GM20431 (cell line): ENCODE data around the gene PTPRQ.

Experiments used
- in situ Hi-C: fragments of 300-500 bp; cut with MseI, MboI; formaldehyde crosslinking; loops from one replicate; pipeline ENCODE4 v1.15.0; 2020; ENCODE audit warnings: low sequenced_read_pairs; ENCODE audit not compliant: unreplicated experiment

The PTPRQ gene

DNA sequence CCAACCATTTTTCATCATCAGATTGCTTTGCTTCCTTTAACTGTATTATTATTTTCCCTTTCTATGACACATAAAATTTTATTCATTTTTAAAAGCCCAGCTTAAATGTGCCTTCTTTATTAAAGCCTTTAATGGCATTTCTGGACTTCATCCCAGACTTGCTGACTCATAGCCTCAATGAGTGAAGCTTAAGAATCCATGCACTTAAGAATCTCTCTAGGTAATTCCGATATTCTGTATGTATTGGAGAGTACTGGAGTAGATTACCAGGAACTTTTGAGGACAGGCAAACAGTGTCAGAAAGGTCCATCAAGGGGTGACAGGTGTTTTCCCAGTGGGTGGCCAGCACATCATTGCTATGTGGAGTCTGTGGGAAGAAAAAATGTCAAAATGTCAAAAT, 107.9 kb downstream of the PTPRQ start:
- in situ Hi-C loops = no loop called here

DNA sequence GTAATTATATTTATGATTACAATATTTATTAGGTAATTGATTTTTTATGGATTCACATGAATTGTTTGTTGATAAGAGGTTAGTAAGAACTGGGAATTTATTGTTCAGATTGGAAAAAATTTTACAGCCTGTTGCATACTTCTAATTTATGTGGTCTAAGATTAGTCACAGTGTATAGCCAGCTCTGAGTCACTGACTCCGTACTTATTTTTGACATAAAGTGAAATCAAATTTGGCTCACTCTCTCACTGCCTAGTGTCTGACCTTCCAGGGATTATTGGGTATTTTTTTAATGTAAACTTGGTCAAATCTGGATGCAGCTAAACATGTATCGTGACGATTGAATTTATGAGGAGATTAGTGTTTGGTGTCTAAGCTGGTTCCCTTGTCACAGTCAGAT, 109.3 kb downstream of the PTPRQ start:
- in situ Hi-C loops = no loop called here

DNA sequence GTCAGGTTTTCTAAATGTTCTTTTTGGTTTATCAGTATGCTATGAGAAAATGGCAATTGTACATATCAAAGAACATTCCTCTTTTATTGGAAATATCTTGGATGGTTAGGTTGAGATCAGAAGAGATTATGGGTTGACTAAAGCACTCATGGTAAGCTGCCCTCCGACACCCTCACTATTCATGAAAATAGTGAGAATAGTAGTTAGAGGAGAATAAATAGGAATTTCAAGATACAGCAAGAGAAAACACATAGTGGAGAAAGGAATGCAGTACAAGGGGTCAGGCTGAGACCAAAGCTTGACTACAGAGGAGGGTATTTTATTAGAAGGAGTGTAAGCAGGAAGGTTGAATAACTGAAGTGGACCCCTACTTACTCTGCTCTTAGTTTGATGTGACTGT, 112.5 kb downstream of the PTPRQ start:
- in situ Hi-C loops = no loop called here

DNA sequence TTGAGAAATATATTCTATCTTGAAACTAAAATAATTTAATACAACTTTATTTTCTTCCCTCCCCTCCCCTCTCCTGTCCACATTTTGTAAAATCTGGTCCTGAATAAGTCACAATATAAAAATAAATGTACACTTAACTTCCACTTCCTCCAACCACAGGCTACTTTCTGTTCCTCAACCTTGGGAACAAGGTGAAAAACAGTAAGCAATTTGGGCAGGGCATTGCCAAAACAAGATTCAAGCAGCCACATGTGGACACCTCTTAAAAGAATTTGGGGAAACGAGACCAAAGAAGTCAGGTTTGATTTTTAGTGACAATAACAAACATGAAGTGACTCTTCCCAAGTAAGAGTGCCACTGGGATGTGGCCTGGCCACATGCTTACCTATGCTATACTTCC, 115.7 kb downstream of the PTPRQ start:
- in situ Hi-C loops = no loop called here

DNA sequence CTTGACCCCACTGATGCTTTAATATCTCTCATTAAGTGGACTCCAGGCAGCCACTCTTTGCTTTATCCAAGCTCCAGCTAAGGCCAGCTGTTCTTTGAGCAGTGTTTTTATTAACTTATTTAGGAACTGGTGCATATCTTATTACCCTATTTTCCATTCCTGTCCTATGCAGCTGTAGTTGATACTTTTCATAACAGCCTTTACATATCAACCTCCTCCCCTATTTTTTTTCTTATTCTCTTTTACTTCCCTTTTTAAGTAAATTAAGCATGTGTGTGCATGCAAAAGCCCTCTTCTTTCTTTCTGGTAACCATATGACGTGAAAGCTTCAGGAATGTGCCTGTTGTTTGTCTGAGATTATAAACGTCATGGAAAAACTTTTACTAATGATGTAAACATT, 121.2 kb downstream of the PTPRQ start:
- in situ Hi-C loops = no loop called here

DNA sequence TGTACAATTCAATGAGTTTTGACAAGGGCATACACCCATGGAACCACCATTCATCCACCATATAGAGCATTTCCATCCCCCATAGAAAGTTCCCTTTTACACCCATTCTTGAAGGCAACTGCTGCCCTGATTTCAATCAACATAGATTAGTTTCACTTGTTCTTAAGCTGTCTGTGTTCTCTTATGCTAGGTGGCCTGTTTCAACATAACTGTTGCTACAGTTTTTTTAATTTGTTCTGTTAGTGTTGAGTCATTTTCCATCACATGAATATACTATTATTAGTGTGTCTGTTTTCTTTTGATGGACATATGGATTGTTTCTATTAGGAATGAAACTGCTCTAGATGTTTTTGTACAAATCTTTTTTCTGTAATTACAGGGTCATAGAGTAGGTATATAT, 123.4 kb downstream of the PTPRQ start:
- in situ Hi-C loops = no loop called here

DNA sequence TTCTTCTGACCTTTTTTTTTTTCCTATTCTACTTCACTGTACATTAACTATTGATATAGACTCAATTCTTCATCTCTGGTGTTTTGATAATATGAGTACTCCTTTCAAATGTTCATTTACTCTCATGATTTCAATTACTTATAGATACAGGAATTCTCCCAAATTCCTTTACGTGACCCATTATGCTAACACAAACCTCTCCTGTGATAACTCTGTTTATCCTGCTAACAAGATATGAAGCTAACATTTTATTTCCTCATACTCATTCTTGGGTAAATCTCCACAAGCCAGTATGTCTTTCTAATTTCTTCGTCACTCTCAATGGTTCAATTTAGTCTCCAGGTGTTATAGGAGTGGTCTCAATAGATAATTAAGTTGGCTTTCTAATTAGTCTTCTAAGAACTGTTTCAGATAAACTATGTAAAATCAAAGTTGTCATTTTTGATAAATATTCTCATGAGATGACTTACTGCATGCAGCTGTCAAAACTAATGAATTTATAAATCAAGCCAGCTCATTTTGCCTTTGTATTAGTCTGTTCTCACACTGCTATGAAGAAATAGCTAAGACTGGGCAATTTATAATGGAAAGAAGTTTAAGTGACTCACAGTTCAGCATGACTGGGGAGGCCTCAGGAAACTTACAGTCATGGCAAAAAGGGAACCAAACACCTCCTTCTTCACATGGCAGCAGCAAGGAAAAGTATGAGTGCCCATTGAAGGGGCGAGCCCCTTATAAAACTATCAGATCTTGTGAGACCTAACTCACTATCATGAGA, 132.8 kb downstream of the PTPRQ start:
- in situ Hi-C loops = no loop called here

DNA sequence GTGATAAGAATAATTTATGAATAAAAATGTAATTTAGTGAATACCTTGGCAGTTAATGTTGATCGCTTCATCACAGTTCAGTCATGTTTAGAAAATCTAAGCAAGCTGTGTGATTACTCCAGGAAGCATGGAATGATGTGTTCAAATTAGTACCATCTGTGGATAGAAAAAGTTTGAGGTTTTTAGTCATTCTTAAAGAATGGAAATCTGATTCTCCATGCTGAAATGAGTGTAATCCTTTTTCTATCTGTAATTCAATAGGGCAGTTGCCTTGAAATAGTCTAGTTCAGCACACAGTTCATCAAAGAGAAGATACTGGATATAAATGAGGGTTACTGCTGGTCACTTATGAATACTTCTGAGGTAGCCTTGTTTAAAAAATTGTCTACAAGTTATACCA, 136.2 kb downstream of the PTPRQ start:
- in situ Hi-C loops = no loop called here

DNA sequence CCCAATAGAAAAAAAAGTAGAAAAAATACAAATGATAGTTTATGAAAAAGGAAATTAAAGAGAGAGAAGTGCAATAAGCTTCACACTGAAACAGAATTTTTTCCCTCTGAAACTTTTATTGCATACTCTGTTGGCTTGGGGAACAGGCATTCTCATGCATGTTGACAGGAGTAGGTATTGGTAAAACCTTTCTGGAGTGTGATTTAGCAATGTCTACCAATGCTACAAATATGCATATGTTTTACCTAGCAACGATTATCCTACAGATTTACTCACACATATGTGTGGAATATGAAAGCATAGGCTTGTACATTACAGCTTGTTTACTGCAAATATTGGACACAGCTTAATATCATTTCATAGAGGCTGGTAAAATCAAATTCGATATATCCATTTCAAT, 137.7 kb downstream of the PTPRQ start:
- in situ Hi-C loops = no loop called here

DNA sequence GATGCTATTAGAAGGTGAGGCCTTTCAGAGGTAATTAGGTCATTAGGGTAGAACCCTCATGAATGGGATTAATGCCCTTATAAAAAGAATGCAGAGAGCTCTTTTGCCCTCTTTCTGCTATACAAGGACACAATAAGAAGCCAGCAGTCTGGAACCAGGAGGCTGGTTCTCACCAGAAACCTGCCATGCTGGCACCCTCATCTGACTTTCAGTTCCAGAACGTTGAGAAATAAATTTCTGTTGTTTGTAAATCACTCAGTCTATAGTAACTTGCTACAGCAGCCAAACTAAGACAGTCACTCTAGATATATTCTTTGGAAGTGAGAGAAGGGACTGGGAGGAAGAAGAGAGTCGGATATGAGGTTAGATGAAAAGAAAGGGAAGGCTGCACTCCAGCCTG, 138.4 kb downstream of the PTPRQ start:
- in situ Hi-C loops = no loop called here

DNA sequence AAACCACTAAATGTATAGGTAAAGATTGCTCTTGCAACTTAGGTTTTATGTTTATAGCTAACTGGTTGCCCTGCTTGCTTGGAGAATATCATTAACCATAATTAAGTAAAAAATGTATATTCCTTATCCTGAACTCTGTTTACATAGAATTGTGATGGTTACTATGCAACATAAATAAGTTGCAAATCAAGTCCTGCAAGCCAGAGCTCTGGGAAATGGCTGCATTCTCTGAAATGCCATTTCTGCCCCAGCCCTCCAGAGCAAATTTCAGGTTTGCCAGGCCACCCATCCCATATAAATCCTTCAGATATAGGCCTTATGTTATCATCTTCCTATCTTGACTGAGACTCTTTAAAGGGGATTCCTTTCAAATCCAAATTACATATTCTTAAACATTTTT, 145.0 kb downstream of the PTPRQ start:
- in situ Hi-C loops = no loop called here

DNA sequence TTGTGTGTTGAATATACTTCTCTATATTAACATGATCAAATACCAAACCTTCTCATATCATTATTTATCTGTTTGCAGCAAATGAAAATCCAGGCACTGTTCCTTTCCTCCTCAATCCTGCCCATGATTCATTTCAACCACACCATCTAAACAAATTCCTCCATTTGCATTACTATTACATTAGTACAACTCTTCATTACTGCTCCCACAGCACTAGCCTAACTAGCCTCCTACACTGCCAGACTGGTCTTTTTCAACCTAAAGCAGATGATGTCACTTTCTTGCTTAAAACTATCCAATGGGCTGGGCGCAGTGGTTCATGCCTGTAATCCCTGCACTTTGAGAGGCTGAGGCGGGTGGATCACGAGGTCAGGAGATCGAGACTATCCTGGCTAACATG, 146.1 kb downstream of the PTPRQ start:
- in situ Hi-C loops = no loop called here

DNA sequence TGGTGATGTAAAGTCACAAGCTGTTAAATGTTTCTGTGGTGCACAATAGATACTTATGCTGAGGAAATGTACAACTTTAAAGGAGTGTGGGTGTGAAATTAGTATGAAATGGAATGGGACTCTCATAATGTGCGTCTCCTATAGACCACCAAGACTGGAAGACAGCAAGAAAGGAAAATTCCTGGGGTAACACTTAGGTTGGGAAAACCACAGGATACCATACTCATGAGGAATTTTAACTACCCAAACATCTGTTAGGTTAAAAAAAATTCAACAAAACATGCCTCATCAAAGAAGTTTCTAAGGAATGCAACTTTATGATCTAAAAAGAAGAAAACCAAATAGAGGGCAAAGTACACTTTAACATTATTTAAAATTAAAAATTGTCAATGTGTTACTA, 149.7 kb downstream of the PTPRQ start:
- in situ Hi-C loops = no loop called here

DNA sequence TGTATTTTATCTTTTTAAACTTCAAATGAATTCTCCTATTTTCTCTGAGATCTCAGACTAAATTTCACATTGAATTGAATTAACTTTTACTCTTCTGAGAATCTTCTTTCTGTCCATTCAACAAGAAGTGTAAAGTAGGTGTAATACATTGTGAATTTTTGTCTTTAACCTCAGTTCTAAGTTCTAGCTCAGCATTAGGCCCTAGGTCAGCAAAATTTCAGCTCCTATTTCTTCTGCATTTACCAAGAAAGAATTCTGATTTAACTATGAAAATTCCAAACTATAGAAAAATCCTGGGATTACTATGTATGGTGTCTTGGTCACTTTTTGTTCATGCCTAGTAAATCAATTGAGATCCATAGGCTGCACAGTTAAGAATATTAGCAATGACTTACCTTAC, 152.5 kb downstream of the PTPRQ start:
- in situ Hi-C loops = no loop called here

DNA sequence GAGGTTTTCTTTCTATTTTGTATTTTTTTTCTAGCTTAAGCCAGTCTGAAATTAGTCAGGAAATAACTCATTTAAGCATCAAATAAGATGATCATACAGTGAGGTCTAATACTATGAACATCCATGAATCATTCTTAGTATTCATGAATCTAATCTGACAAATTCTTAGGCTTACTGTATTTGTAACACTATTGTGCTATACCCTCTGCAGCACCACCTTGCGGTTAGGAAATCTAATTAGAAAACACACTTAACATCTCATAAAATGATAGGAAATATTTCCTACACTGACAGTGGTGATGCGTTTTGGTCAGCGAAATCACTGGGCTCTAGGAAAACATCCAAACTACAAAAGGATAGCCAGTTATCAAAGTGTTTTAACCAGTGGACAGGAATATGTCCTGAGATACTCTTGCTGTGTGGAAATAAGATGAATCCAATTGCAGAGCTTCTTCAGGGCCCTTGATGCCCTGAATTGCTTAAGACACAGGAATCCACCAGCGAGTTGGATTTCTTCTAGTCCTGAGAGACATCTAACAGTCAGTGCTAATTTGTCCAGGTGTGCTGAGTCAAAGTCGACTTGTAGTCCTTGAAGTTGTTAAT, 154.1 kb downstream of the PTPRQ start:
- in situ Hi-C loops = no loop called here

DNA sequence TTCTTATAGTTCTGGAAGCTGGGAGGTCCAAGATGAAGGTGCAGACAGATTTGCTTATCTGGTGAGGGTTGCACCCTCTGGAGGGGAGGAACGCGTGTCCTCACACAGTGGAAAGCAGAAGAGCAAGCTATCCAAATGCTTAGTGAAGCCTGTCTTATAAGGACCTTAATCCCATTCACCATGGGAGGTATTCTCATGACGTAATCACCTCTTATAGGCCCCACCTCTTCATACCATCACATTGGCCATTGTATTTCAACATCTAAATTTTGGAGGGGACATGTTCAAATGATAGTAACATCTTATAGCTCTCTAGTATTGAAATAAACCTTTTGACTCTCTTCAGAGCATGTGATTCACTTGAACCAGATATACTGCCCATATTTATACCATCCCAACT, 158.4 kb downstream of the PTPRQ start:
- in situ Hi-C loops = no loop called here

DNA sequence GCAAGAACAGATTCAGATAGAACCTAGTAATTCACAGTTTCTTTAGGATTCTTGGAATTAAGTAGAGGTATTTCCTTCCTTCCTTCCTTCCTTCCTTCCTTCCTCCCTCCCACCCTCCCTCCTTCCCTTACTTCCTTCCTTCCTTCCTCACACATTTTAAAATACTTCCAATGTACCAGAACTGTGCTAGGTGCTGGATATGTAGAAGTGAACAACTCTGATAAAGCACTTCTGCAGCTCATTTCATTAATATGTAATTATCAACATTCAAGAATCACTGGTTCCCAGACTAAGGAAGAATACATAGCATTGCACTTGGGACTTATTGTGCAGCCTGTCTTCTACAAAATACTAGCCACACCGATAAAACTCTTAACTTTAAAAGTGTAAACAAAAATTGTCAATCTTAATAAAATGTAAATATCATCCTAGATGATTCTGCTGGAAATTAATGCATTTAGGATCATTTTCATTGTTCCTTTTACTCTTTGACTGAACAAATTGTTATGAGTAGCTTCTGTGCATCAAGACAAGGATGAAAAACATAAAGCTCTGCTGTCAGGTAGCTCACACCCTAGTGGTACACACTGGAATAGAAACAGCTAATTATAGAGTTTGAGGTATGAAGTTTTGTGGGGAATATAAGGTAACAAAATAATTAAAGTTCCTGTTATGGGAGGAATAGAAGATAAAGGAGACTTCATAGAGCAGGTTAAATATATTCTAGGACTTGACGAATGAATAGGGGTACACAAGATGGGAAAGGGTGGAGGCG, 163.5 kb downstream of the PTPRQ start:
- in situ Hi-C loops = no loop called here

DNA sequence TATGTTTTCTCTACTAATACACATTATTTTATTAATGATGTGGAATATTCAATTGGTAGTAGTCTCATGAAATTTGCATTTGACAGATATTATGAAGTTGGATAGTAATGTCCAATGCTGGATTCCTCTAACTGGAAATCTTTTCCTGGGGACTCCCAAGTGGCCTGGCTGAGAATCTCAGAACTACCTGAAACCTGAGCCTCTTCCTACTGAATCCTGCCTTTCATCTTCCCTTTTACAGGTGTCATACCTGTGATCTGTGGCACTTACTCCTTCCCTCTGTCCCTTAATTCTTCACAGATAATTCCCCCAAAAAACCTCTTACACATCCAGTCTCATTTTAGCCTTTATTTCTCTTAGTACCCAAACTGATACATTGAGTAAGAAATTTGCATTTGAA, 173.7 kb downstream of the PTPRQ start:
- in situ Hi-C loops = no loop called here

DNA sequence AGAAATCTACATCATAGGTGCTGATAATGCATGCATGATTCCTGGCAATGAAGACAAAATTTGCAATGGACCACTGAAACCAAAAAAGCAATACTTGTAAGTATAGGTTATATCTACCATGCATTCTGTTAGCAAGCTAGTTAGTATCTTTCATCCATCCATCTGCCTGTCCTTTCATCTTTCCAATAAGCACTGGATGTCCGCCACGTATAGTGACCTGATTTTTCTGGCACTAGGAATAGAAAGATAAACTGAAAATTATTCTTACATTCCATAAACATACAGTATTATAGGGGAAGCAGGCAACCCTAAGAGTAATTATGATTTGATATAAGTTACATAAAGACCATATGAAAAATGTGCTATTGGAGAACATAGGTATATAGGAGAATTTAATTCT, 176.2 kb downstream of the PTPRQ start:
- in situ Hi-C loops = no loop called here

DNA sequence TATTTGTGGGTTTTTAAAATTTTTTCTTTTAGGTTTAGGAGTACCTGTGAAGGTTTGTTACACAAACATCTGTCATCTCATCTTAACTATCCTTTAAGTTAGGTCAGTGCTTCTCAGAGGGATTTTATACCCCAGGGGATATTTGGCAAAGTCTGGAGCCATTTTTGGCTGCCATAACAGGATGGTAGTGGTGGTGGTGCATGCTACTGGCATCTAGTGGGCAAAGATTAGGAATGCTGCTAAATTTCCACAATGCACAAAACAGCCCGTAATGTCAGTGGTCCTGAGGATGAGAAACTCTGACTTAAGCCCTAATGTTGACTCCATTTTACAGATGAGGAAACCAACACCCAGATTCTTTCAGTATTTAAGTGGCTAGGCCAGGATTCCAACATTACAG, 178.2 kb downstream of the PTPRQ start:
- in situ Hi-C loops = no loop called here

DNA sequence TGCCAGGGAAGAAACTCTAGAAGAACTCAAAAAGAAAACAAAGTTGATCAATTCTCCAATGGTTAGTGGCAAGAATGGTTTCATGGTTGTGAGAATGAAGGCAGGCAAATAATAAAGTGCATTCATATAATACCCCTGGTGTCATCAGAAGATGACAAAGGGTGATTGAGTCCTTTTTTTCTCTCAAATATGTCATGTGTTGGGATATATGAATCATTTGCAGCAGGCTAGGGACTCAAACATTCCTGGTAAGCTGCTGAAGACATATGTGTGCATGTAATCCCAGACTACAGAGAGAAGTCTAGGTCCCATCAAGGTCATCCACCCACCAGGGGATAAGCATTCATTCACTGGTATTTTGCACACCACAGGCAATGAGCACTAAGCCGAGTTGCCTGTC, 181.0 kb downstream of the PTPRQ start:
- in situ Hi-C loops = no loop called here
